Measurements from ENCODE around the gene GINM1. TPM values are rescaled to one million over a fixed set of nuclear protein-coding genes. Genes with fewer than 3 reads are reported as not detected.
A peak's percentile ranks its signal among the peaks of the same experiment; 100 is the strongest.

Gene GINM1
- total RNA-seq, 4 donors from 2014 or later, result 16.8 to 43.5 (median 28.2) TPM

DNA sequence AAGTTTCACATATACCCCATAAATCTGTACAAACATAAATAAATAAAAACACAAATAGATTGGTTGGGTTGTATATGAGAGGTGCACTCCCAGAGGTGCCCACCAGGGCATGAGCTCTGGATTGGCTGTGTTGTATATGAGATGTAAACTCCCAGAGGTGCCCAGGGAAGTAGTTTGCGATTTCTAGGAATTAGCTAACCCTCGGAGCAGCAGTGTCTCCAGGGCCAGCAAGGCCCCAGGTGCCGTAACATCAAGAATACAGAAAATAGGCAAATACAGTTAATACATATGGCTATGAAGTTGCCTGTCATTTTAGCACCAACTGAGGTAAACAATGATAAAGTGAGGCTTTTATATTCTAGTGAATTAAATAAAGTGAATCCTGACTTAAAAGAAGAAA is 5.4 kb upstream of the GINM1 start:
- Histone ChIP-seq H3K4me3 (no peak overlapping the region), H3K27me3 (no peaks in the 10 kb centered on the region), H3K9me3 (no peaks in the 10 kb centered on the region), H3K27ac (no peak overlapping the region), H3K36me3 (no peaks in the 10 kb centered on the region), H3K4me1 (peaks cover 0 to 25% (median 0%) of the 10 kb centered on the region in 3 donors)
- no peak for TF ChIP-seq POLR2A (IDR thresholded peaks at IDR 0.05)
- TF ChIP-seq, protein P1, sequence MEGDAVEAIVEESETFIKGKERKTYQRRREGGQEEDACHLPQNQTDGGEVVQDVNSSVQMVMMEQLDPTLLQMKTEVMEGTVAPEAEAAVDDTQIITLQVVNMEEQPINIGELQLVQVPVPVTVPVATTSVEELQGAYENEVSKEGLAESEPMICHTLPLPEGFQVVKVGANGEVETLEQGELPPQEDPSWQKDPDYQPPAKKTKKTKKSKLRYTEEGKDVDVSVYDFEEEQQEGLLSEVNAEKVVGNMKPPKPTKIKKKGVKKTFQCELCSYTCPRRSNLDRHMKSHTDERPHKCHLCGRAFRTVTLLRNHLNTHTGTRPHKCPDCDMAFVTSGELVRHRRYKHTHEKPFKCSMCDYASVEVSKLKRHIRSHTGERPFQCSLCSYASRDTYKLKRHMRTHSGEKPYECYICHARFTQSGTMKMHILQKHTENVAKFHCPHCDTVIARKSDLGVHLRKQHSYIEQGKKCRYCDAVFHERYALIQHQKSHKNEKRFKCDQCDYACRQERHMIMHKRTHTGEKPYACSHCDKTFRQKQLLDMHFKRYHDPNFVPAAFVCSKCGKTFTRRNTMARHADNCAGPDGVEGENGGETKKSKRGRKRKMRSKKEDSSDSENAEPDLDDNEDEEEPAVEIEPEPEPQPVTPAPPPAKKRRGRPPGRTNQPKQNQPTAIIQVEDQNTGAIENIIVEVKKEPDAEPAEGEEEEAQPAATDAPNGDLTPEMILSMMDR (IDR thresholded peaks at IDR 0.05), result peak in 4 of 6 experiments; percentile 13 to 52 (median 36)
- intact Hi-C loops (cut with DNase I), result no loop called here
- 56 to 59% methylated on average over 3 of the region's 3 CpGs for WGBS, 2 donors
- no peak for DNase-seq

DNA sequence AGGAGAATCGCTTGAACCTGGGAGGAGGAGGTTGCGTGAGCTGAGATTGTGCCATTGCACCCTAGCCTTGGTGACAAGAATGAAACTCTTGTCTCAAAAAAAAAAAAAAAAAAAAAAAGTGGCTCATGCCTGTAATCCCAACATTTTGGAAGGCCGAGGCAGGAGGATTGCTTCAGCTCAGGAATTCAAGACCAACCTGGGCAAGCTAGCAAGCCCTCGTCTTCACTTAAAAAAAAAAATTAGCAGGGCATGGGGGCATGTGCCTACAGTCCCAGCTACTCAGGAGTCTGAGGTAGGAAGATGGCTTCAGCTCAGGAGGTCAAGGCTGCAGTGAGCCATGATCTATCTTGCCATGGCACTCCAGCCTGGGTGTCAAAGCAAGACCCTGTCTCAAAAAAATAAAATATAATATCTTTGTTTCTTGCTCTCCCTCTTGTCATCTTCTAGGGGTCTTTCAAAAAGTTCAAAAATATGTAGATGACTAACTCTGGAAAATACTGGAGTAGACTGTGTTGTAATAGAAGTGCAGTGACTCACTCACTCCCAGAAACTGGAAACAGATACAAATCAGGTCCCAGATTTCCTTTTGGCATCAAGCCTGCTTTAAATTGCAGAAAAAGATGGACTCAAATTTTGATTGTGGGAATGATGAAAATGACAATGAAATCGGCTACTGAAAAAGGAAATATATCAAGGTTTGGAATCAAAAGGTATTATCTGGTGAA is 2.8 kb upstream of the GINM1 start:
- Histone ChIP-seq H3K27me3 (no peaks in the 10 kb centered on the region), H3K27ac (no peak overlapping the region), H3K4me1 (peaks cover 9 to 42% (median 10%) of the 10 kb centered on the region in 3 donors), H3K9me3 (no peaks in the 10 kb centered on the region), H3K4me3 (no peak overlapping the region), H3K36me3 (no peaks in the 10 kb centered on the region)
- DNase-seq, result no peak
- intact Hi-C loops (cut with DNase I), result no loop called here
- 62 to 75% methylated on average over 5 of the region's 5 CpGs for WGBS, 2 donors
- TF ChIP-seq, protein P1 (IDR thresholded peaks at IDR 0.05), result no peak
- TF ChIP-seq POLR2A (IDR thresholded peaks at IDR 0.05), result no peak

DNA sequence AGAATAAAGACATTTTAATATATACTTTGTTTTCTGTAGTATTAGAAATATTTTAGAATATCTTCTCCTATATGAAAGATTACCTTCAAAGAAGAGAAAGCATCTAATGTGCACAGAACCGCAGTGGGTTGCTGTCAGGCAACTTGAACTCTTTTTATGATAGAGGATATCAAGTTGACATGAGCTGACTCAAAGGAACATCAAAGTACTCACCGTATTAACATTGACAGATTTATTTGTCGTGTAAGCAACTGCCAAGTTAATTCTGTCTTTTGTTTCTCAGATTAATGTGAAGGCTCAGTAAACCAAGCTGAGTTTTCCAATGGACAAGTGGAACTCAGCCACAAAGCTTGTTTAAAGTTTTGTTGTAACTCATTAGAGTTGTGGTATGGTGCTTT is 2.2 kb upstream of the GINM1 start:
- peaks cover 9 to 44% (median 10%) of the 10 kb centered on the region in 3 donors for H3K4me1 ChIP-seq
- no peak overlapping the region for H3K27ac ChIP-seq
- TF ChIP-seq, protein P1 (IDR thresholded peaks at IDR 0.05), result no peak
- no peak for TF ChIP-seq POLR2A (IDR thresholded peaks at IDR 0.05)
- no peaks in the 10 kb centered on the region for H3K27me3 ChIP-seq
- no peaks in the 10 kb centered on the region for H3K9me3 ChIP-seq
- no peak for DNase-seq
- H3K36me3 ChIP-seq, result no peaks in the 10 kb centered on the region
- 31 to 41% methylated on average over 3 of the region's 3 CpGs for WGBS, 2 donors
- intact Hi-C loops (cut with DNase I), result no loop called here
- no peak overlapping the region for H3K4me3 ChIP-seq

DNA sequence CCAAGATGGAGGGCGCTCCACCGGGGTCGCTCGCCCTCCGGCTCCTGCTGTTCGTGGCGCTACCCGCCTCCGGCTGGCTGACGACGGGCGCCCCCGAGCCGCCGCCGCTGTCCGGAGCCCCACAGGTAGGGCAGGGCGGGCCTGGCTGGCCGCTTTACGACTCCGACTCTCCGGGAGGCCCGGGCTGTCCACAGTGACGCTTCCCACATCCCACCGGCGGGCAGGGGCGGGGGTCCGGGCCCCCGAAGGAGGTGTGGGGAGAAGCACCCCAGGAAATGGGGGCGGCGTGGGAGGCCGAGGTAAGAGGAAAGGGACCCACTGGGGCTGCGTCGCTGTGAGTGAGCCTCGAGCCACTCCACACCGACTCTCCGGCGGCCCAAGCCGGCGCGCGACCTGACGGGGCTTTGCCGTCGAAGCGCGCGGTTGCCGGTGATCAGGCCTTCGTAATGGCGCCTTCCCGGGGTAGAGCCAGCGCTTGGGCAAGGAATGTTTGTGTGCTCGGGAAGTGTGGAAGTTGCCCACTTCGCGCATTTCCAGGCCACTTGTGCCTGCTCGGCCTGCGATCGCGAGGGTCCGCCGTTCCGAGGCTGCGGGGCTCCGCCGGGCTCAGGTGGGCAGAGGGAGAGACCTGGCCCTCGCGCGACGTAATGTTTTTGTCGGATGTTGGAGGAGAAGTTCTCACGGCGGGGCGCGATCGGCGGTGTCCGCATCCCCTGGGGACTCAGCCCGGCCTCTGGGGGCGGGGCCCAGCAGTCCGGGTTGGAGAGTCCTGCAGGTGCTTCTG is 427 bp downstream of the GINM1 start:
- WGBS, 2 donors, result no CpG with 5 or more reads among the region's 81 CpGs
- H3K36me3 ChIP-seq, result no peaks in the 10 kb centered on the region
- intact Hi-C loops (cut with DNase I), result no loop called here
- H3K4me3 ChIP-seq, result peak overlapping the region; percentile 88 to 99 (median 92)
- peak in 2 of 4 donors; percentile 29 to 64 for TF ChIP-seq POLR2A (IDR thresholded peaks at IDR 0.05)
- TF ChIP-seq, protein P1 (IDR thresholded peaks at IDR 0.05), result no peak
- H3K27me3 ChIP-seq, result no peaks in the 10 kb centered on the region
- peak overlapping the region; percentile 93 to 98 (median 96) for H3K27ac ChIP-seq
- H3K9me3 ChIP-seq, result no peaks in the 10 kb centered on the region
- DNase-seq, result no peak
- peaks cover 9 to 44% (median 10%) of the 10 kb centered on the region in 3 donors for H3K4me1 ChIP-seq

DNA sequence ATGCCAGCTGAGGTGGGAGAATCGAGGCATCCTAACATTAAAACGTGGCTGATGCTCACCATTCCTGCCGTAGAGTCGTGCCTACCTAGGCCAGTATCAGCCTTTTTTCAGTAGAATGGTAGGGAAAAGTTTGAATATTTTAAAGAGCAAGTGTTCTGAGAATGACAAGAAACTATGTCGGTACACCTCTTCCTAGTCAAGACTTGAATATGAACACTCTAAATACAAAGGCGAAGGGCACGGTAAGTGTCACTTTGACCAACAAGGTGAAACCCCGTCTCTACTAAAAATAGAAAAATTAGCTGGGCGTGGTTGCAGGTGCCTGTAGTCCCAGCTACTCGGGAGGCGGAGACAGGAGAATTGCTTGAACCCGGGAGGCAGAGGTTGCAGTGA is 1.0 kb downstream of the GINM1 start:
- peak overlapping the region; percentile 88 to 99 (median 92) for H3K4me3 ChIP-seq
- no peaks in the 10 kb centered on the region for H3K27me3 ChIP-seq
- no peak for DNase-seq
- no peaks in the 10 kb centered on the region for H3K9me3 ChIP-seq
- WGBS, 2 donors, result 28 to 35% methylated on average over 9 to 10 of the region's 12 CpGs
- H3K36me3 ChIP-seq, result no peaks in the 10 kb centered on the region
- peaks cover 9 to 44% (median 10%) of the 10 kb centered on the region in 3 donors for H3K4me1 ChIP-seq
- intact Hi-C loops (cut with DNase I), result no loop called here
- H3K27ac ChIP-seq, result peak overlapping the region; percentile 93 to 98 (median 96)
- TF ChIP-seq POLR2A (IDR thresholded peaks at IDR 0.05), result no peak
- TF ChIP-seq, protein P1 (IDR thresholded peaks at IDR 0.05), result no peak

Measured in esophagus squamous epithelium (tissue), 5 donors.